Myocyte (in vitro differentiated cells): ENCODE data around the gene HSPB7. TPM values are rescaled to one million over a fixed set of nuclear protein-coding genes. Genes with fewer than 3 reads are reported as not detected.
"Not testable (repeated sequence)": the region's sequence is repeated elsewhere in the genome, so short reads cannot be mapped to it uniquely, and the experiment has no call there.

ENCODE experiments used
- DNase-seq: peaks from one replicate; pipeline ENCODE4 v3.0.0-alpha.2; 2012; ENCODE audit warnings: low read depth
- total RNA-seq: library from RNA; depleted of rRNA; stranded (reverse); fragments of >200 nt; gene quantifications from 2 replicates; pipeline ENCODE4 v1.2.3, GENCODE V29; 2014

The HSPB7 gene
- total RNA-seq, 1 donor from 2014 or later: 94.0 TPM

- DNase-seq: peak; percentile 76
These were observed 8.8 kb downstream of the HSPB7 start for GRCh38 chr1:16009030-16009460.

- DNase-seq: no peak
These were observed 10.0 kb downstream of the HSPB7 start for GRCh38 chr1:16007671-16008341.

GRCh38 chr1:16006552-16007485 is 11.0 kb downstream of the HSPB7 start:
- no peak for DNase-seq

GRCh38 chr1:16006010-16006409 is 11.8 kb downstream of the HSPB7 start:
- no peak for DNase-seq

- DNase-seq: no peak
These were observed 12.2 kb downstream of the HSPB7 start for GRCh38 chr1:16005597-16005996.

GRCh38 chr1:16001274-16001673 is 16.6 kb downstream of the HSPB7 start:
- not testable (repeated sequence) for DNase-seq

- no peak for DNase-seq
These were observed 18.9 kb downstream of the HSPB7 start for GRCh38 chr1:15998929-15999328.

GRCh38 chr1:15997637-15998280 is 20.1 kb downstream of the HSPB7 start:
- no peak for DNase-seq

GRCh38 chr1:15997076-15997585 is 20.7 kb downstream of the HSPB7 start:
- DNase-seq: no peak

GRCh38 chr1:15994590-15995351 is 23.1 kb downstream of the HSPB7 start:
- DNase-seq: peak; percentile 60

GRCh38 chr1:15994081-15994480 is 23.8 kb downstream of the HSPB7 start:
- DNase-seq: no peak

- DNase-seq: no peak
These were observed 24.2 kb downstream of the HSPB7 start for GRCh38 chr1:15993666-15994065.

GRCh38 chr1:15992582-15993500 is 25.0 kb downstream of the HSPB7 start:
- DNase-seq: no peak

- DNase-seq: no peak
These were observed 25.7 kb downstream of the HSPB7 start for GRCh38 chr1:15992187-15992553.

GRCh38 chr1:15991427-15992186 is 26.2 kb downstream of the HSPB7 start:
- DNase-seq: no peak

GRCh38 chr1:15989776-15990175 is 28.1 kb downstream of the HSPB7 start:
- no peak for DNase-seq

GRCh38 chr1:15988856-15989736 is 28.7 kb downstream of the HSPB7 start:
- DNase-seq: no peak
